Spinal cord (tissue), 10 donors: ENCODE data around the gene PGAM4. TPM values are rescaled to one million over a fixed set of nuclear protein-coding genes. Genes with fewer than 3 reads are reported as not detected.
"Not testable (repeated sequence)": the region's sequence is repeated elsewhere in the genome, so short reads cannot be mapped to it uniquely, and the experiment has no call there.

ENCODE experiments used
- DNase-seq, 6 donors: peaks; one replicate each; pipeline versions ENCODE4 v3.0.0 to v3.0.0-alpha.2; 2013 to 2015; ENCODE audit warnings: low spot score in 6 of 6, low read depth in 4 of 6
- H3K27ac ChIP-seq: one replicate; pipeline ENCODE4 v1.5.1; 2013; ENCODE audit warnings: low read depth, low read length, control low read depth
- H3K27me3 ChIP-seq: one replicate; pipeline ENCODE4 v1.6.1; 2013; ENCODE audit warnings: low read length; ENCODE audit not compliant: control insufficient read depth, insufficient read depth
- H3K36me3 ChIP-seq: one replicate; pipeline ENCODE4 v1.6.1; 2013; ENCODE audit warnings: low read length; ENCODE audit not compliant: control insufficient read depth, insufficient read depth
- H3K4me1 ChIP-seq: one replicate; pipeline ENCODE4 v1.6.1; 2013; ENCODE audit warnings: low read length; ENCODE audit not compliant: control insufficient read depth, insufficient read depth
- H3K4me3 ChIP-seq: one replicate; pipeline ENCODE4 v1.5.1; 2013; ENCODE audit warnings: low read depth, low read length, control low read depth
- H3K9me3 ChIP-seq: one replicate; pipeline ENCODE4 v1.6.1; 2013; ENCODE audit warnings: low read length; ENCODE audit not compliant: control insufficient read depth, insufficient read depth
- WGBS: methylation state at CpG from one replicate; pipeline ENCODE4 v1.1.5; 2013; ENCODE audit warnings: missing lambda C conversion rate; ENCODE audit not compliant: insufficient coverage; 5-methylcytosine and 5-hydroxymethylcytosine counted together
- polyA plus RNA-seq, 2 donors: library from polyadenylated mRNA; unstranded; fragments of 120-200 nt; gene quantifications; one replicate each; pipeline ENCODE4 v1.2.1, GENCODE V29; 2013; ENCODE audit not compliant: insufficient read length in 2 of 2
- total RNA-seq, 2 donors: library from RNA; depleted of rRNA in 1 of 2; stranded (reverse); fragments of 120-200 nt in 1 of 2; fragments of >200 nt in 1 of 2; gene quantifications; one replicate each; pipeline versions ENCODE4 v1.2.3 to v1.2.4, GENCODE V29; 2013 to 2014
- donor health status: healthy.

Gene PGAM4
- total and polyA plus RNA-seq, 4 donors = 0.45 to 1.3 (median 0.51) TPM; not detected in 1

- no peaks in the 10 kb centered on the region for H3K36me3 ChIP-seq
- DNase-seq = no peak
- no peaks in the 10 kb centered on the region for H3K27me3 ChIP-seq
- no peaks in the 10 kb centered on the region for H3K4me1 ChIP-seq
- H3K9me3 ChIP-seq = peaks cover 1% of the 10 kb centered on the region
- no peak overlapping the region for H3K27ac ChIP-seq
- no CpG with 5 or more reads among the region's 1 CpG for WGBS
- no peak overlapping the region for H3K4me3 ChIP-seq
Measured at GRCh38 chrX:77960567-77960966, 8.9 kb downstream of the PGAM4 start.

- no CpG with 5 or more reads among the region's 1 CpG for WGBS
- Histone ChIP-seq H3K27me3 (no peaks in the 10 kb centered on the region), H3K4me1 (no peaks in the 10 kb centered on the region), H3K36me3 (no peaks in the 10 kb centered on the region), H3K4me3 (no peak overlapping the region), H3K27ac (no peak overlapping the region), H3K9me3 (no peaks in the 10 kb centered on the region)
- no peak for DNase-seq
Measured at GRCh38 chrX:77953708-77954107, 15.7 kb downstream of the PGAM4 start.

- Histone ChIP-seq H3K36me3 (no peaks in the 10 kb centered on the region), H3K27ac (no peak overlapping the region), H3K4me3 (no peak overlapping the region), H3K9me3 (no peaks in the 10 kb centered on the region), H3K27me3 (no peaks in the 10 kb centered on the region), H3K4me1 (no peaks in the 10 kb centered on the region)
- WGBS = no CpG with 5 or more reads among the region's 1 CpG
- no peak for DNase-seq
Measured at GRCh38 chrX:77953302-77953701, 16.1 kb downstream of the PGAM4 start.

GRCh38 chrX:77952173-77952572 lies 17.3 kb downstream of the PGAM4 start:
- Histone ChIP-seq H3K27me3 (no peaks in the 10 kb centered on the region), H3K4me1 (no peaks in the 10 kb centered on the region), H3K27ac (no peak overlapping the region), H3K9me3 (no peaks in the 10 kb centered on the region), H3K4me3 (no peak overlapping the region), H3K36me3 (no peaks in the 10 kb centered on the region)
- WGBS = no CpG with 5 or more reads among the region's 1 CpG
- DNase-seq = no peak

GRCh38 chrX:77949840-77950239 lies 19.6 kb downstream of the PGAM4 start:
- H3K27me3 ChIP-seq = no peaks in the 10 kb centered on the region
- no peak for DNase-seq
- no peaks in the 10 kb centered on the region for H3K9me3 ChIP-seq
- H3K36me3 ChIP-seq = no peaks in the 10 kb centered on the region
- H3K4me1 ChIP-seq = no peaks in the 10 kb centered on the region
- no peak overlapping the region for H3K4me3 ChIP-seq
- no CpG with 5 or more reads among the region's 2 CpGs for WGBS
- no peak overlapping the region for H3K27ac ChIP-seq

GRCh38 chrX:77946571-77946970 lies 22.9 kb downstream of the PGAM4 start:
- Histone ChIP-seq H3K4me1 (no peaks in the 10 kb centered on the region), H3K9me3 (no peaks in the 10 kb centered on the region), H3K4me3 (no peak overlapping the region), H3K27me3 (no peaks in the 10 kb centered on the region), H3K27ac (no peak overlapping the region), H3K36me3 (no peaks in the 10 kb centered on the region)
- no peak for DNase-seq
- no CpG with 5 or more reads among the region's 2 CpGs for WGBS

- Histone ChIP-seq H3K27me3 (no peaks in the 10 kb centered on the region), H3K36me3 (no peaks in the 10 kb centered on the region), H3K4me3 (no peak overlapping the region), H3K4me1 (no peaks in the 10 kb centered on the region), H3K27ac (no peak overlapping the region), H3K9me3 (no peaks in the 10 kb centered on the region)
- no peak for DNase-seq
- WGBS = 75% methylated on average over 6 of the region's 7 CpGs
Measured at GRCh38 chrX:77945910-77946545, 23.4 kb downstream of the PGAM4 start.

GRCh38 chrX:77945031-77945430 lies 24.4 kb downstream of the PGAM4 start:
- not testable (repeated sequence) for H3K4me3 ChIP-seq, H3K27ac ChIP-seq
- 100% methylated on average over 3 of the region's 6 CpGs for WGBS

GRCh38 chrX:77938083-77938680 lies 31.3 kb downstream of the PGAM4 start:
- no peak overlapping the region for H3K27ac ChIP-seq
- DNase-seq = no peak
- H3K4me1 ChIP-seq = no peaks in the 10 kb centered on the region
- no peak overlapping the region for H3K4me3 ChIP-seq
- H3K36me3 ChIP-seq = no peaks in the 10 kb centered on the region
- no CpG with 5 or more reads among the region's 4 CpGs for WGBS
- H3K9me3 ChIP-seq = no peaks in the 10 kb centered on the region
- no peaks in the 10 kb centered on the region for H3K27me3 ChIP-seq

More at GRCh38 chrX:77945031-77945430, 24.4 kb downstream of the PGAM4 start:
- H3K4me1 ChIP-seq, H3K36me3 ChIP-seq, DNase-seq, H3K27me3 ChIP-seq, H3K9me3 ChIP-seq: not testable (repeated sequence)

GRCh38 chrX:77937291-77937690 lies 32.1 kb downstream of the PGAM4 start:
- no peaks in the 10 kb centered on the region for H3K9me3 ChIP-seq

More at GRCh38 chrX:77937291-77937690, 32.1 kb downstream of the PGAM4 start:
- Histone ChIP-seq H3K4me3 (no peak overlapping the region), H3K27ac (no peak overlapping the region), H3K36me3 (peaks cover 2% of the 10 kb centered on the region), H3K27me3 (no peaks in the 10 kb centered on the region), H3K4me1 (no peaks in the 10 kb centered on the region)
- WGBS = 93% methylated on average over 2 of the region's 3 CpGs
- DNase-seq = no peak
